HFFc6 (cell line): ENCODE results near the gene NTHL1. TPM values are rescaled to one million over a fixed set of nuclear protein-coding genes. Genes with fewer than 3 reads are reported as not detected.

Experiments
- DNase-seq: peaks from one replicate; pipeline ENCODE4 v3.0.0-alpha.2; 2018
- H3K27ac Mint-ChIP-seq: 2 replicates; pipeline ENCODE4 v1.8.0; 2020; ENCODE audit warnings: mild to moderate bottlenecking, mixed read lengths
- H3K27me3 Mint-ChIP-seq: 2 replicates; pipeline ENCODE4 v1.8.0; 2021; ENCODE audit warnings: mild to moderate bottlenecking, moderate library complexity, mixed read lengths; ENCODE audit not compliant: insufficient read depth
- H3K36me3 Mint-ChIP-seq: 2 replicates; pipeline ENCODE4 v1.8.0; 2021; ENCODE audit warnings: low read depth, mixed read lengths
- H3K4me1 Mint-ChIP-seq: 2 replicates; pipeline ENCODE4 v1.8.0; 2020; ENCODE audit warnings: low read depth, mixed read lengths
- H3K4me3 Mint-ChIP-seq: 2 replicates; pipeline ENCODE4 v1.8.0; 2020; ENCODE audit warnings: mild to moderate bottlenecking, moderate library complexity, mixed read lengths
- H3K9me3 Mint-ChIP-seq: 2 replicates; pipeline ENCODE4 v1.8.0; 2020; ENCODE audit warnings: mild to moderate bottlenecking, mixed read lengths
- CTCF ChIP-seq: fragments of 200-600 bp; sonication (generic); IDR thresholded peaks from 2 replicates; pipeline ENCODE4 v1.5.0; 2021; ENCODE audit warnings: antibody characterized with exemption, mild to moderate bottlenecking
- total RNA-seq, 6 experiments: library from RNA; stranded (reverse); fragmentation: NEBNext Ultra II Directional; extraction: Animal tissue kit (Norgen Biotek cat#: 25700); gene quantifications; 2 replicates in 1 of 6; 3 replicates in 5 of 6; pipeline ENCODE4 v1.2.3, GENCODE V29; 2021

Gene NTHL1
- total RNA-seq, 6 experiments from 2014 or later: 23.7 to 31.5 (median 26.4) TPM

GRCh38 chr16:2078691-2079090 is 31.1 kb upstream of the NTHL1 start:
- Mint-ChIP-seq H3K4me1 (no peaks in the 10 kb centered on the region), H3K4me3 (no peak overlapping the region), H3K27me3 (peaks cover 9% of the 10 kb centered on the region), H3K27ac (no peak overlapping the region), H3K36me3 (peaks cover 4% of the 10 kb centered on the region; the same call in 1 of the 2 replicates), H3K9me3 (no peaks in the 10 kb centered on the region)
- no peak for TF ChIP-seq CTCF
- no peak for DNase-seq

GRCh38 chr16:2078096-2078495 is 30.5 kb upstream of the NTHL1 start:
- peaks cover 4% of the 10 kb centered on the region; the same call in 1 of the 2 replicates for H3K36me3 Mint-ChIP-seq
- H3K27me3 Mint-ChIP-seq: peaks cover 7% of the 10 kb centered on the region
- no peaks in the 10 kb centered on the region for H3K9me3 Mint-ChIP-seq
- no peak overlapping the region for H3K4me3 Mint-ChIP-seq
- DNase-seq: no peak
- TF ChIP-seq CTCF: no peak
- no peaks in the 10 kb centered on the region for H3K4me1 Mint-ChIP-seq
- H3K27ac Mint-ChIP-seq: no peak overlapping the region

DNA sequence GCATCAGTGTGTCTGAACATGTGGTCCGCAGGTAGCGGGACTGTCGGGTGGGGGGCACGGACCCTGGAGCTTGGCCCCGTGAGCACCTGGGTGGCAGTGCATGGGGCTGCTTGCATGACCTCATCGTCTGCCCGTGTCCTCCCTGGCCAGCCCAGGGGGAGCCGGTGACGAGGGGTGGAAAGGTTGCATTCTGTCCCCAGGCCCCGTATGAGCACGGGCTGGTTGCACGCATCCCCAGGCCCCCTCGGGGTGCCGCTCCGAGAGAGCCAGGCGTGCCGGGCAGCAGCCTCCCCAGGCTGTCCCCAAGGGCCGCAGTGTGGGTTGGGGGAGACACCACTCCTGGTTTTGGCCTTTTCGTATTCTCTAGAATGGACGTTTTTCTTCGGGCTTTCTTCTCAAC is 30.1 kb upstream of the NTHL1 start:
- no peak overlapping the region for H3K4me3 Mint-ChIP-seq
- H3K27ac Mint-ChIP-seq: no peak overlapping the region
- H3K9me3 Mint-ChIP-seq: no peaks in the 10 kb centered on the region
- peaks cover 4% of the 10 kb centered on the region; the same call in 1 of the 2 replicates for H3K36me3 Mint-ChIP-seq
- no peak for DNase-seq
- no peaks in the 10 kb centered on the region for H3K4me1 Mint-ChIP-seq
- peaks cover 6% of the 10 kb centered on the region for H3K27me3 Mint-ChIP-seq
- TF ChIP-seq CTCF: no peak

GRCh38 chr16:2077016-2077415 is 29.4 kb upstream of the NTHL1 start:
- Mint-ChIP-seq H3K4me1 (no peaks in the 10 kb centered on the region), H3K27ac (no peak overlapping the region), H3K4me3 (no peak overlapping the region), H3K36me3 (peaks cover 4% of the 10 kb centered on the region; the same call in 1 of the 2 replicates), H3K27me3 (peaks cover 2% of the 10 kb centered on the region; the same call in 1 of the 2 replicates), H3K9me3 (no peaks in the 10 kb centered on the region)
- TF ChIP-seq CTCF: no peak
- DNase-seq: no peak

GRCh38 chr16:2076072-2076865 is 28.6 kb upstream of the NTHL1 start:
- DNase-seq: no peak
- no peak for TF ChIP-seq CTCF
- Mint-ChIP-seq H3K36me3 (peaks cover 4% of the 10 kb centered on the region; the same call in 1 of the 2 replicates), H3K27me3 (no peaks in the 10 kb centered on the region; the same call in 1 of the 2 replicates), H3K4me1 (no peaks in the 10 kb centered on the region), H3K9me3 (no peaks in the 10 kb centered on the region), H3K27ac (no peak overlapping the region), H3K4me3 (no peak overlapping the region)
